NCI-H187 treated with DMSO at 0.1 percent for 48 hours (cell line): ENCODE results near the gene TSKS.

Experiments used
- DNase-seq: peaks from one replicate; lab custom pipeline; 2025; lab: John Stamatoyannopoulos, UW

The TSKS gene

GRCh38 chr19:49792829-49793560, 29.9 kb upstream of the TSKS start:
- no peak for DNase-seq

GRCh38 chr19:49791776-49792445, 28.8 kb upstream of the TSKS start:
- no peak for DNase-seq

- DNase-seq: no peak
Measured at GRCh38 chr19:49790866-49791265, 27.8 kb upstream of the TSKS start.

- DNase-seq: no peak
Measured at GRCh38 chr19:49788857-49789256, 25.8 kb upstream of the TSKS start.

GRCh38 chr19:49787746-49788145, 24.6 kb upstream of the TSKS start:
- DNase-seq: no peak

- no peak for DNase-seq
Measured at GRCh38 chr19:49786376-49786820, 23.3 kb upstream of the TSKS start.

GRCh38 chr19:49782515-49782914, 19.4 kb upstream of the TSKS start:
- no peak for DNase-seq

GRCh38 chr19:49781394-49781793, 18.3 kb upstream of the TSKS start:
- no peak for DNase-seq

- no peak for DNase-seq
Measured at GRCh38 chr19:49780861-49781260, 17.8 kb upstream of the TSKS start.

GRCh38 chr19:49779731-49780555, 16.8 kb upstream of the TSKS start:
- DNase-seq: no peak

- DNase-seq: no peak
Measured at GRCh38 chr19:49776371-49776764, 13.3 kb upstream of the TSKS start.

GRCh38 chr19:49775742-49776370, 12.8 kb upstream of the TSKS start:
- no peak for DNase-seq

- DNase-seq: no peak
Measured at GRCh38 chr19:49774969-49775368, 11.9 kb upstream of the TSKS start.

GRCh38 chr19:49773663-49774350, 10.7 kb upstream of the TSKS start:
- no peak for DNase-seq

- no peak for DNase-seq
Measured at GRCh38 chr19:49772850-49773432, 9.8 kb upstream of the TSKS start.

- no peak for DNase-seq
Measured at GRCh38 chr19:49771674-49772139, 8.6 kb upstream of the TSKS start.

GRCh38 chr19:49770529-49770928, 7.4 kb upstream of the TSKS start:
- DNase-seq: no peak

- DNase-seq: no peak
Measured at GRCh38 chr19:49767967-49768581, 5.0 kb upstream of the TSKS start.

GRCh38 chr19:49767381-49767780, 4.3 kb upstream of the TSKS start:
- DNase-seq: no peak

- DNase-seq: no peak
Measured at GRCh38 chr19:49766930-49767299, 3.8 kb upstream of the TSKS start, which contains the start of gene AP2A1. Gene AP2A1, plus strand, starts transcription at chr19:49767001. Its CDS starts 133 bp downstream, at chr19:49767134.
